Stomach smooth muscle (tissue), 2 donors: ENCODE results near the gene MSI2.
"Not testable (repeated sequence)": the region's sequence is repeated elsewhere in the genome, so short reads cannot be mapped to it uniquely, and the experiment has no call there.

ENCODE experiments used
- H3K27ac ChIP-seq: one replicate; pipeline ENCODE4 v1.7.0; 2013; ENCODE audit warnings: mild to moderate bottlenecking, low read length, inconsistent platforms
- H3K27me3 ChIP-seq, 2 donors: one replicate each; pipeline ENCODE4 v1.7.0; 2013; ENCODE audit warnings: low read length in 2 of 2; ENCODE audit not compliant: insufficient read depth in 2 of 2, control insufficient read depth in 1 of 2
- H3K36me3 ChIP-seq, 2 donors: one replicate each; pipeline ENCODE4 v1.7.0; 2013; ENCODE audit warnings: low read length in 2 of 2; ENCODE audit not compliant: control insufficient read depth in 2 of 2, insufficient read depth in 2 of 2
- H3K4me1 ChIP-seq: one replicate; pipeline ENCODE4 v1.7.0; 2013; ENCODE audit warnings: low read length; ENCODE audit not compliant: control insufficient read depth, insufficient read depth
- H3K4me3 ChIP-seq, 2 donors: one replicate each; pipeline ENCODE4 v1.7.0; 2013; ENCODE audit warnings: low read length in 2 of 2
- H3K9ac ChIP-seq, 2 donors: one replicate each; pipeline ENCODE4 v1.7.0; 2013; ENCODE audit warnings: low read length in 2 of 2, mild to moderate bottlenecking in 1 of 2
- H3K9me3 ChIP-seq, 2 donors: one replicate each; pipeline ENCODE4 v1.7.0; 2013; ENCODE audit warnings: low read length in 2 of 2; ENCODE audit not compliant: control insufficient read depth in 2 of 2
- donor health status: healthy.
- donor health status: Pancreatic carcinoma.

Gene MSI2

GRCh38 chr17:57493625-57494024 lies 237.3 kb downstream of the MSI2 start:
- no peaks in the 10 kb centered on the region for H3K9me3 ChIP-seq
- no peaks in the 10 kb centered on the region for H3K27me3 ChIP-seq
- H3K9ac ChIP-seq: no peak overlapping the region
- peaks cover 10% of the 10 kb centered on the region for H3K4me1 ChIP-seq
- no peaks in the 10 kb centered on the region for H3K36me3 ChIP-seq
- H3K4me3 ChIP-seq: no peak overlapping the region
- H3K27ac ChIP-seq: no peak overlapping the region

- H3K27ac ChIP-seq: no peak overlapping the region
- H3K36me3 ChIP-seq: no peaks in the 10 kb centered on the region
- peaks cover 10% of the 10 kb centered on the region for H3K4me1 ChIP-seq
- H3K27me3 ChIP-seq: no peaks in the 10 kb centered on the region
- no peak overlapping the region for H3K9ac ChIP-seq
- H3K9me3 ChIP-seq: no peaks in the 10 kb centered on the region
- no peak overlapping the region for H3K4me3 ChIP-seq
Observed at GRCh38 chr17:57494443-57494842, 238.1 kb downstream of the MSI2 start.

GRCh38 chr17:57495771-57496170 lies 239.4 kb downstream of the MSI2 start:
- H3K9me3 ChIP-seq: no peaks in the 10 kb centered on the region
- H3K4me3 ChIP-seq: no peak overlapping the region
- no peak overlapping the region for H3K27ac ChIP-seq
- no peaks in the 10 kb centered on the region for H3K36me3 ChIP-seq
- H3K4me1 ChIP-seq: peaks cover 4% of the 10 kb centered on the region
- no peaks in the 10 kb centered on the region for H3K27me3 ChIP-seq
- no peak overlapping the region for H3K9ac ChIP-seq

DNA sequence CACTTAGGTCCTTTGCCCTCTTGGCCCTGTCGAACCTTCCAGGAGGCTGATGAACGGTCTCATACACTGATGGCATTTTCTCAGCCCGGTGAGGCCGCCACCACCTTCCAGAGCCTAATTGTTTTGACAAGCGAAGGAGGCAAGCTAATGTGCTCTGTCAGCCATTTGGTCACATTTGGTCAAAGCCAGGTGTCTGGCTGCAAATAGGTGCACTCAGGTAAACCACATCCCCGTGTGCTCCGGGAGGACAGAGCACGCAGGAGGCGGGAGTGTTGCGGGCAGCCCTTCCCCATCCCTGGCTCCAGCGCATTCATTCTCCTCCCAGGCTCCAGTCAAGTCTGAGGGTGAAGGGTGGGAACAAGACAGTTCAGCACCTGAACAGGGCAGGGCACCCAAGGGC lies 240.1 kb downstream of the MSI2 start:
- Histone ChIP-seq H3K27me3 (no peaks in the 10 kb centered on the region), H3K4me1 (peaks cover 8% of the 10 kb centered on the region), H3K27ac (no peak overlapping the region), H3K9ac (no peak overlapping the region), H3K36me3 (no peaks in the 10 kb centered on the region), H3K9me3 (no peaks in the 10 kb centered on the region), H3K4me3 (no peak overlapping the region)

DNA sequence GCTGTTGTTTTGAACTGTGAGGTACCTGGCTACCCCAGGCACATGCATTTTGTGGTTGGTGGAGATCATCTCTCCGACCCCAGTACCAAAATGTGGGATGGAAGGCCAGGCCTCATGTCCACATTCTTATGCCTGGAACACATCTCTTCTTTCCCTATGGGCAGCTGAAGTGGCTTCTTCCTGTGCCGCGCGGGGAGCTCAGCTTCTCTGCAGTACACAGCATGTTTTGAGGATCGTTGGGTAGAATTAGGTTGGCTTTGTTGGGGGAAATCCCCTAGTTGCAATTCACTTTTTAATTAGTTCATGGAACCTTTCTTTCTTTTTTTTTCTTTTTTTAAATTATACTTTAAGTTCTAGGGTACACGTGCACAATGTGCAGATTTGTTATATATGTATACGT lies 242.1 kb downstream of the MSI2 start:
- H3K4me1 ChIP-seq: peaks cover 9% of the 10 kb centered on the region
- H3K27me3 ChIP-seq: no peaks in the 10 kb centered on the region
- H3K4me3 ChIP-seq: no peak overlapping the region
- no peak overlapping the region for H3K27ac ChIP-seq
- H3K9ac ChIP-seq: no peak overlapping the region
- no peaks in the 10 kb centered on the region for H3K9me3 ChIP-seq
- no peaks in the 10 kb centered on the region for H3K36me3 ChIP-seq

DNA sequence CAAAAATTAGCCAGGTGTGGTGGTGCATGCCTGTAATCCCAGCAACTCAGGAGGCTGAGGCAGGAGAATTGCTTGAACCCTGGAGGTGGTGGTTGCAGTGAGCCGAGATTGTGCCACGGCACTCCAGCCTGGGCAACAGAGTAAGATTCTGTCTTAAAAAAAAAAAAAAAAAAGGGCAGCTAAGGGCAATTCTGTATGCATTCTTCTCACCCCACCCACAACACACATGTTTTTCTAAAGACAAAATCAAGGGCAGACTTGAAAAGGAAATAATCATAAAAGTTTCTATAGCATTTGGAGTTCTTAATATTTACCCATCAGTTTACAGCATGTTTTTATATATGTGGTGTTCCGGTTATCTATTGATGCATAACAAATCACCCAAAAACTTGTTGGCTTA lies 242.9 kb downstream of the MSI2 start:
- not testable (repeated sequence) for H3K36me3 ChIP-seq, H3K27ac ChIP-seq, H3K27me3 ChIP-seq, H3K9me3 ChIP-seq, H3K9ac ChIP-seq, H3K4me1 ChIP-seq, H3K4me3 ChIP-seq

DNA sequence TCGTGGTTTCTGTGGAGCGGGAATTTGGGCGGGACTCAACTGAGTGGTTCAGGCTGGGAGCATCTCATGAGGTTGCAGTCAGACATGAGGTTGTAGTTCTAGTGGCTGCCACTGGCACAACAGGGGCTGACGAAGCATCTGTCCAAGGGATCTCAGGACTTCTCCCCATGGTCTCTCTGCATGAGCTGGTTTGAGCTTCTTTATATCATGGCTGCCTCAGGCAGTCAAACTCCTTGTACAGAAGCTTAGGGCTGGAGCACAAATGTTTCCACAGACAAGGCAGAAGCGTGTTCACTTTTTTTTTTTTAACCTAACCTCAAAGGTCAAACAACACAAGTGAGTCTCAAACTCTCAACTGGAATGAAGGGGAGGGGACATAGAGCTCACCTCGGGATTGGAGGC lies 243.3 kb downstream of the MSI2 start:
- Histone ChIP-seq H3K9ac (no peak overlapping the region), H3K4me1 (peaks cover 9% of the 10 kb centered on the region), H3K27ac (no peak overlapping the region), H3K4me3 (no peak overlapping the region), H3K9me3 (no peaks in the 10 kb centered on the region), H3K36me3 (no peaks in the 10 kb centered on the region), H3K27me3 (no peaks in the 10 kb centered on the region)

DNA sequence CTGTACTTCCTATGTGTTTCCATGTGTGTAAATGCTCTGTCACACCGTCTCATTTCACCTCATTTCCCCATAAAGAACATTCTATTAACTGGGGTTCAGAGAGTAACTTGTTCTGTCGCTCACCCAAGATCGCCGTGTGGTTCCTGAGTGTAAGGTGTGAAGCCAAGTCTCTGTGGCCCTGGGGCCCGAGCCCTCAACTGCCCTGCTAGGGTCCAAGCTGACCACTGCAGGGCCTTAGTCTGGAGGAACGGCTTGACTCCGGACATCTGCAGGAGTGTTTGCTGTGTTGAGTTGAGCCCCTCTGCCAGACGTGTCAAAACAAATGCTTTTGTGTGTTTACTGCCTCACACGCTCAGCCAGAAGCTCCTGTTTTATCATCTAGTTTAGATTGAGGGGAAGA lies 244.7 kb downstream of the MSI2 start:
- no peak overlapping the region for H3K9ac ChIP-seq
- H3K27ac ChIP-seq: no peak overlapping the region
- no peaks in the 10 kb centered on the region for H3K9me3 ChIP-seq
- peaks cover 10% of the 10 kb centered on the region for H3K4me1 ChIP-seq
- H3K36me3 ChIP-seq: no peaks in the 10 kb centered on the region
- H3K27me3 ChIP-seq: no peaks in the 10 kb centered on the region
- no peak overlapping the region for H3K4me3 ChIP-seq

DNA sequence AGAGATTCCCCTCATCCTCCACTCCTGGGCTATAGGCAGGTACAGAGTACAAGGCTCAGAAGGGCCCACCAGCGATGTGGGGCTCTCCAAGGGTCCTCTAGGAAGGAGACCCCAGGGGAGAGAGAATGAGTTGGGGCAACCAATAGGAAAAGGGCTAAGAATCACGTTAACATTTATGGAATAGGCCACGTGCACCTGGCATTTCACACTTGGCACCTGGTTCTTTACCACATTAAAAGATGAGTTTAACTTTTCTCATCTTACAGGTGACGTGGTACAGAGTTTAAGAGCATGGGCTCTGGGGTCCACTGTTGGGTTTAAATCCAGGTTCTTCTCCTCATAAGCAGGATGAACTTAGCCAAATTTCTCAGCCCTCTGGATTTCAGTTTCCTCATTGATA lies 245.7 kb downstream of the MSI2 start:
- Histone ChIP-seq H3K4me3 (no peak overlapping the region), H3K27ac (no peak overlapping the region), H3K9me3 (no peaks in the 10 kb centered on the region), H3K27me3 (no peaks in the 10 kb centered on the region), H3K36me3 (no peaks in the 10 kb centered on the region), H3K9ac (no peak overlapping the region), H3K4me1 (peaks cover 13% of the 10 kb centered on the region)

GRCh38 chr17:57502811-57503241 lies 246.5 kb downstream of the MSI2 start:
- H3K9me3 ChIP-seq: no peaks in the 10 kb centered on the region
- H3K27me3 ChIP-seq: no peaks in the 10 kb centered on the region
- no peak overlapping the region for H3K9ac ChIP-seq
- H3K4me1 ChIP-seq: peaks cover 17% of the 10 kb centered on the region
- no peaks in the 10 kb centered on the region for H3K36me3 ChIP-seq
- no peak overlapping the region for H3K27ac ChIP-seq
- no peak overlapping the region for H3K4me3 ChIP-seq

GRCh38 chr17:57504208-57504607 lies 247.9 kb downstream of the MSI2 start:
- no peaks in the 10 kb centered on the region for H3K36me3 ChIP-seq
- H3K27ac ChIP-seq: no peak overlapping the region
- H3K27me3 ChIP-seq: no peaks in the 10 kb centered on the region
- no peaks in the 10 kb centered on the region for H3K9me3 ChIP-seq
- peaks cover 17% of the 10 kb centered on the region for H3K4me1 ChIP-seq
- H3K4me3 ChIP-seq: no peak overlapping the region
- no peak overlapping the region for H3K9ac ChIP-seq
